Measurements from ENCODE around the gene TMEM203. TPM values are rescaled to one million over a fixed set of nuclear protein-coding genes. Genes with fewer than 3 reads are reported as not detected.

Gene TMEM203
- total RNA-seq, 2 donors from 2014 or later, result 35.7 to 43.5 TPM

DNA sequence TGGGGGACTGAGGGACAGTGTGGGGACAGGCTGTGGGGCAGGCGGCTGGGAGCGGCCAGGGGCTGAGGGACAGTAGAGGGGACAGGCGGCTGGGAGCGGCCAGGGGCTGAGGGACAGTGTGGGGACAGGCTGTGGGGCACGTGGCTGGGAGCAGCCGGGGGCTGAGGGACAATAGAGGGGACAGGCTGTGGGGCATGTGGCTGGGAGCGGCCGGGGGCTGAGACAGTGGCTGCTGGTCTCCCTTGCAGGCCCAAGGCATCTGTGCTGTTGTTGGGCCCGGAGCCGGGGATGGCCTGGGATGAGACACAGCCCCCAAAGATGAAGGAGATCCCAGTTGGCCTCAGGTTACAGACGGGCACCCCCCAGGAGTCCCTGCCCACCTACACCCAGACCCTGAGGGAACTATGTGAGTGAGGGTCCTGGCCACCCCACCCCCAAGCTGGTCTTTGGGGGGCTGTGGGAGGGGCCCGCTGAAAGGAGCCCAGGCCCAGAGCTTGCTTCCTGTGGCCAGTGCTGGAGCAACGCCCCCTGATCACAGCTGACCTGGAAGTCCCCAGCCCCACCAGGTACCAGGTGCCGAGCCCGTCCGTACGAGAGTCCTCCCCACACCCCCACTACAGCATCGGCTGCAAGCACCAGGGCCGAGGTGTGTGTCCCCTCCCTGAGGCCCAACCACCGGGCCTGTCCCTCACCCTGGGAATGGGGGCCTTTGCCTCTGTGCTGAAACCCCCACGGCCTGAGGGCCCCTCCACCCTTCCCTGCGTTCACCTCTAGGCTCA, 46.2 kb upstream of the TMEM203 start:
- Histone ChIP-seq H3K27ac (no peak overlapping the region), H3K4me3 (no peak overlapping the region), H3K9me3 (no peaks in the 10 kb centered on the region), H3K36me3 (no peaks in the 10 kb centered on the region), H3K9ac (ENCODE audit: low read depth in 2 of 2, low read length in 2 of 2) (no peak overlapping the region), H3K27me3 (no peaks in the 10 kb centered on the region), H3K4me1 (peaks cover 8% of the 10 kb centered on the region)
- no peak for DNase-seq
- intact Hi-C loops (cut with DNase I), result no loop called here
- TF ChIP-seq, protein P1, sequence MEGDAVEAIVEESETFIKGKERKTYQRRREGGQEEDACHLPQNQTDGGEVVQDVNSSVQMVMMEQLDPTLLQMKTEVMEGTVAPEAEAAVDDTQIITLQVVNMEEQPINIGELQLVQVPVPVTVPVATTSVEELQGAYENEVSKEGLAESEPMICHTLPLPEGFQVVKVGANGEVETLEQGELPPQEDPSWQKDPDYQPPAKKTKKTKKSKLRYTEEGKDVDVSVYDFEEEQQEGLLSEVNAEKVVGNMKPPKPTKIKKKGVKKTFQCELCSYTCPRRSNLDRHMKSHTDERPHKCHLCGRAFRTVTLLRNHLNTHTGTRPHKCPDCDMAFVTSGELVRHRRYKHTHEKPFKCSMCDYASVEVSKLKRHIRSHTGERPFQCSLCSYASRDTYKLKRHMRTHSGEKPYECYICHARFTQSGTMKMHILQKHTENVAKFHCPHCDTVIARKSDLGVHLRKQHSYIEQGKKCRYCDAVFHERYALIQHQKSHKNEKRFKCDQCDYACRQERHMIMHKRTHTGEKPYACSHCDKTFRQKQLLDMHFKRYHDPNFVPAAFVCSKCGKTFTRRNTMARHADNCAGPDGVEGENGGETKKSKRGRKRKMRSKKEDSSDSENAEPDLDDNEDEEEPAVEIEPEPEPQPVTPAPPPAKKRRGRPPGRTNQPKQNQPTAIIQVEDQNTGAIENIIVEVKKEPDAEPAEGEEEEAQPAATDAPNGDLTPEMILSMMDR (IDR thresholded peaks at IDR 0.05), result no peak

DNA sequence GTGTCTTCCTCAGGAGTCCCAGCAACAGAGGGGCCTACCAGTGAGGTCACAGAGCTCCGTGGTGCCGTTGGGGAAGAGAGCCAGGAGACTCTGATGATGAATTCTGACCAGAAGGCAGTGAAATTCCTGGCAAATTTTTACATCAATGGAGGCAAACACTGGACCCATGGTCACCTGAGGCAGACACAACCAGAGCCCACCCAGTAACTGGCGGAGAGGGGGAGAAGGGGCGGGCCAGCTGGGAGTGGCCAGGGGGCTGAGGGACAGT, 45.7 kb upstream of the TMEM203 start, which contains the start of gene STPG3:
TSS of gene STPG3 (plus strand) at position 93 of the 268 bp plus-strand sequence. CDS start at position 94, 1 bp downstream.
- H3K27me3 ChIP-seq, result no peaks in the 10 kb centered on the region
- H3K4me3 ChIP-seq, result no peak within 1 kb of the TSS
- H3K36me3 ChIP-seq, result no peaks in the 10 kb centered on the region
- DNase-seq, result no peak
- TF ChIP-seq, protein P1 (IDR thresholded peaks at IDR 0.05), result no peak
- peaks cover 2% of the 10 kb centered on the region for H3K4me1 ChIP-seq
- H3K9ac ChIP-seq (ENCODE audit: low read depth in 2 of 2, low read length in 2 of 2), result peak within 1 kb of the TSS; percentile 2 to 5
- intact Hi-C loops (cut with DNase I), result no loop called here
- no peak within 1 kb of the TSS for H3K27ac ChIP-seq
- H3K9me3 ChIP-seq, result no peaks in the 10 kb centered on the region

DNA sequence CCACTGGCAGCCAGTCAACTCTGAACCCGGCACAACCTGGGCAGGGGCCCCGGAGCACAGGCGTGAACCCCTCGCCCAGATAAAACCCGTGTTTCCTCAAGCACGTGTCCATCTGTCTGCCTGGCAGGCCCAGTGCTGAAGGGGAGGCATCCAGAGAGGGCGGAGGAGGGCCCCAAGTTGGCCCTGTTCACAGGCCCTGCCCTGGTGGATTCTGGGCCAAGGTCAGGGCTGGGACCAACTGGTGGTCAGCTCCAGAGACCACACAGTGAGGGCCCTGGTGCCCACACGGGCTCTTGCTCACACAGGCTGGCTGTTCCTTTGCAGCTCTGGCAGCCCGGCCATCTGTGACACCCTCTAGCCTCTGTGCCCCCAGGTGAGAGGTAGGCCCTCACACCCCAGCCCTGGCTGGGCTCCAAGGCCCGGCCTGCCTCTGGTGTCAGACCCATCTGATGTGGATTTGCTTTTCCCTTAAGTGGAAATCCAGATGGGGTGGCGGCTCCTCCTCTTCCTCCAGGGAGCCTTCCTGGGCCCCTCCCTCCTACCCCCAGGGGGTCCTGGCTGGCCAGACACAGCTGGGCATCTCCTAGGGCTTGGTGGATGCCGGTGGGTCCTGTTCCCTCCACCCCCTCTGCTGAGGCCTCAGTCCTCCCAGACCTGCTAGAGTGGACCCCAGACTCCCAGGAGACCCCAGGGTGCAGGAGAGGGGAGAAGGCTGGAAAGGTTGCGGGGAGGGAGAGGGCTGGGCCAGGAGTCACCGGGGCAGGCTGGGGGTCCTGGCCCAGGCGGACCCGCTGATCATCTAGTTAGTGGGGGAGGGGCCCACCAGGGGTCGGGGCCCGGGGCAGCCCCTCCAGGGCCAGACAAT, 45.1 kb upstream of the TMEM203 start:
- no peak overlapping the region for H3K4me3 ChIP-seq
- intact Hi-C loops (cut with DNase I), result no loop called here
- no peak for DNase-seq
- no peaks in the 10 kb centered on the region for H3K36me3 ChIP-seq
- H3K4me1 ChIP-seq, result no peaks in the 10 kb centered on the region
- H3K27me3 ChIP-seq, result no peaks in the 10 kb centered on the region
- H3K9me3 ChIP-seq, result no peaks in the 10 kb centered on the region
- TF ChIP-seq, protein P1 (IDR thresholded peaks at IDR 0.05), result no peak
- H3K9ac ChIP-seq (ENCODE audit: low read depth in 2 of 2, low read length in 2 of 2), result peak overlapping the region; percentile 2 to 5
- no peak overlapping the region for H3K27ac ChIP-seq

DNA sequence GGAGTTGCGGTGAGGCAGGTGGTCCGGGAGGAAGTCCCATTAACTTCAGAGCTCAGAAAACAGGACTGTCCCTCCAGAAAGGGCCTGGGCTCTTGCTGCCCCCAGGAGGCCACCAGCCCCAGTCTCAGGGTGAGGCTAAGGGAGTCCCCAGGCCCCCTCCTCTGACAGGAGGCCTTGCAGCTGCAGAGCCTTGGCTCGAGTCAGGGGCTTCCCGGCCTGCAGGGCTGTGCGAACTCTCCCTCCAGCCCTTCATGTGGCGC, 42.4 kb upstream of the TMEM203 start:
- no peak for DNase-seq
- TF ChIP-seq, protein P1 (IDR thresholded peaks at IDR 0.05), result no peak
- Histone ChIP-seq H3K4me1 (peaks cover 4% of the 10 kb centered on the region), H3K9ac (ENCODE audit: low read depth in 2 of 2, low read length in 2 of 2) (no peak overlapping the region), H3K9me3 (no peaks in the 10 kb centered on the region), H3K27me3 (no peaks in the 10 kb centered on the region), H3K4me3 (no peak overlapping the region), H3K27ac (no peak overlapping the region), H3K36me3 (peaks cover 7% of the 10 kb centered on the region)
- intact Hi-C loops (cut with DNase I), result no loop called here

DNA sequence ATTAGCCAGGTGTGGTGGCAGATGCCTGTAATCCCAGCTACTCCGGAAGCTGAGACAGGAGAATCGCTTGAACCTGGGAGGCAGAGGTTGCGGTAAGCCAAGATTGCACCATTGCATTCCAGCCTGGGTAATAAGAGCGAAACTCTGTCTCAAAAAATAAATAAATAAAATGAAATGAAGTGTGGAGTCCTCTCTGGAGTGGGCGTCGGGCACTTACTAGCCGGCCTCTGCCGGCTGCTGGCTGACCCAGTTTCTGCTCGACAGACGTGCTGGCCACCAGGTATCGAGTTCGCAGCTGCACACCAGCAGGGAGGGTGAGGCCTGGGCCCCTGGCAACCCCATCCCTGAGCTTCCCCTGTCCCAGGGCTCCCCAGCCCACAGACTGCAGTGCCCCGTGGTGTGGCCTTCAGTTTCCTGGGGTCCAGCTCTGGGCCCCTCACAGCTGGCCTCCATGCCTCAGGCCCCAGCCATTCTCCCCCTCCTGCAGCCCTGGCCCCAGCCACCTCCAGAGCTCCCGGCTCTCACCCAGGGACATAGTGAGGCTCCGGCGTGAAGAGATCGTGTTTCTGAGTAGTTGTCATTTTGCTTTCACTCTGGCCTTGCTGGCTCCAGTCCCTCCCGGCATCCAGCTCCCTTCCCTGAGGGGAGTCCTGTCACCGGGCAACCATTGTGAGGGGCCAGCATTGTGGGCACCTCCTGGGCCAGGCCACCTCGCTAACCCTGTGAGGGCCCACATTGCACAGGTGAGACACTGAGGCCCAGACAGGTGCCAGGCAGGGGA, 41.9 kb upstream of the TMEM203 start:
- no peaks in the 10 kb centered on the region for H3K9me3 ChIP-seq
- no peak overlapping the region for H3K9ac ChIP-seq (ENCODE audit: low read depth in 2 of 2, low read length in 2 of 2)
- H3K4me1 ChIP-seq, result peaks cover 9% of the 10 kb centered on the region
- intact Hi-C loops (cut with DNase I), result no loop called here
- no peak overlapping the region for H3K27ac ChIP-seq
- TF ChIP-seq, protein P1 (IDR thresholded peaks at IDR 0.05), result no peak
- H3K36me3 ChIP-seq, result peaks cover 10% of the 10 kb centered on the region
- no peak overlapping the region for H3K4me3 ChIP-seq
- no peak for DNase-seq
- no peaks in the 10 kb centered on the region for H3K27me3 ChIP-seq
